H1 (cell line): ENCODE results near the gene MX1. TPM values are rescaled to one million over a fixed set of nuclear protein-coding genes. Genes with fewer than 3 reads are reported as not detected.

Experiments
- CEBPB ChIP-seq: IDR thresholded peaks from 2 replicates; pipeline ENCODE4 v1.6.1; 2012; ENCODE audit warnings: low read depth, low read length
- CREB1 ChIP-seq: IDR thresholded peaks from 2 replicates; pipeline ENCODE4 v1.6.1; 2012; ENCODE audit warnings: inconsistent platforms
- polyA plus RNA-seq, 7 experiments: library from polyadenylated mRNA; depleted of rRNA in 3 of 7; stranded (reverse) in 5 of 7; unstranded in 2 of 7; fragments of >200 nt in 5 of 7; fragments of 200-250 nt in 2 of 7; gene quantifications; 1 replicate in 5 of 7; 2 replicates in 1 of 7; 4 replicates in 1 of 7; pipeline versions ENCODE4 v1.2.1 to v1.2.3, GENCODE V29; 2011 to 2013; ENCODE audit warnings: missing spikeins in 2 of 7, mixed read lengths in 2 of 7
- total RNA-seq: library from RNA; stranded (reverse); fragmentation: NEBNext Ultra II Directional; extraction: Animal tissue kit (Norgen Biotek cat#: 25700); gene quantifications from 2 replicates; pipeline ENCODE4 v1.2.1, GENCODE V29; 2021
- TF ChIP-seq, protein P1 (sequence below): fragments of 300-600 bp; sonication (generic); IDR thresholded peaks from 2 replicates; pipeline ENCODE4 v1.7.1; 2012; ENCODE audit warnings: low read length, moderate library complexity, mild to moderate bottlenecking, inconsistent platforms; ENCODE audit not compliant: insufficient replicate concordance

Gene MX1
- total and polyA plus RNA-seq, 2 of the 8 experiments (the other 6 are each of a cell fraction or from before 2014, with no cell fraction given) = 3.8 to 5.7 TPM

DNA sequence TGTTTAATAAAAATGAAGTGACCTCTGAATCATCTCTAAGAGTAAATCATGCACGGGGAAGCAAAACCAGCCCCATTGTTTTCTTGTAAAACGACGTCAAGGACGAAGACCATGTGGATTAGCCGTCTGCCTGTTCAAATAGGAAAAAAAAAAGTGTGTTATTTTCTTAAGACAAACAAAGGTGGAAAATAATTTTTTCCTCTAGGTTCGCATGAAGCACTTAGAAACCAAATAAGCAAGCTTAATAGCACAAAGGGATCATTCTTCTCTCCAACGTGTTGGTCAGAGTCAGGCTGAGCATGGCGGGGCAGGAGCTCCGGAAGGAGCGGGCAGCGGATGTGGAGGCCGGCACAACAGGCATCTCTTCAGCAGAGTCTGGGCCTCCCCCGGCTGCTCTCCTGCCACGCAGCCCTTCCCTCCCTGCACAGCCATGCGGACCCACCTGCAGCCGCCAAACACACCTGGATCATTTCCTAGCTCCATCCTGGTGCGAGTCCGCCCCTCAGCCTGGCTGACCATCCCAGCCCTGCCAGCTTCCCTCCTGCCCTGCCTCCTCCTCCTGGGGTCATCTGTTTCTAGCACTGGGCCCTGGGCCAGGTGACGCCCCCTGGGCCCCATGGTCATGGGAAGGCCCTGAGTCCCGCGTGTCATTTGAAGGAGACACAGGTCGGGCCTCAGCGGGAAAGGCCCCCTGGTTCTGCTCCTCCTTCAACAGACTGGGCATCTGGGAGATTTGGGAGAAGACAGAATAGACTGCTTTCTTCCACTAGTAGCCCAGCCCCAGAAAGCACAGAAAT, 40.2 kb downstream of the MX1 start (continued):
- TF ChIP-seq CEBPB = no peak
- TF ChIP-seq CREB1 = no peak
- TF ChIP-seq, protein P1, sequence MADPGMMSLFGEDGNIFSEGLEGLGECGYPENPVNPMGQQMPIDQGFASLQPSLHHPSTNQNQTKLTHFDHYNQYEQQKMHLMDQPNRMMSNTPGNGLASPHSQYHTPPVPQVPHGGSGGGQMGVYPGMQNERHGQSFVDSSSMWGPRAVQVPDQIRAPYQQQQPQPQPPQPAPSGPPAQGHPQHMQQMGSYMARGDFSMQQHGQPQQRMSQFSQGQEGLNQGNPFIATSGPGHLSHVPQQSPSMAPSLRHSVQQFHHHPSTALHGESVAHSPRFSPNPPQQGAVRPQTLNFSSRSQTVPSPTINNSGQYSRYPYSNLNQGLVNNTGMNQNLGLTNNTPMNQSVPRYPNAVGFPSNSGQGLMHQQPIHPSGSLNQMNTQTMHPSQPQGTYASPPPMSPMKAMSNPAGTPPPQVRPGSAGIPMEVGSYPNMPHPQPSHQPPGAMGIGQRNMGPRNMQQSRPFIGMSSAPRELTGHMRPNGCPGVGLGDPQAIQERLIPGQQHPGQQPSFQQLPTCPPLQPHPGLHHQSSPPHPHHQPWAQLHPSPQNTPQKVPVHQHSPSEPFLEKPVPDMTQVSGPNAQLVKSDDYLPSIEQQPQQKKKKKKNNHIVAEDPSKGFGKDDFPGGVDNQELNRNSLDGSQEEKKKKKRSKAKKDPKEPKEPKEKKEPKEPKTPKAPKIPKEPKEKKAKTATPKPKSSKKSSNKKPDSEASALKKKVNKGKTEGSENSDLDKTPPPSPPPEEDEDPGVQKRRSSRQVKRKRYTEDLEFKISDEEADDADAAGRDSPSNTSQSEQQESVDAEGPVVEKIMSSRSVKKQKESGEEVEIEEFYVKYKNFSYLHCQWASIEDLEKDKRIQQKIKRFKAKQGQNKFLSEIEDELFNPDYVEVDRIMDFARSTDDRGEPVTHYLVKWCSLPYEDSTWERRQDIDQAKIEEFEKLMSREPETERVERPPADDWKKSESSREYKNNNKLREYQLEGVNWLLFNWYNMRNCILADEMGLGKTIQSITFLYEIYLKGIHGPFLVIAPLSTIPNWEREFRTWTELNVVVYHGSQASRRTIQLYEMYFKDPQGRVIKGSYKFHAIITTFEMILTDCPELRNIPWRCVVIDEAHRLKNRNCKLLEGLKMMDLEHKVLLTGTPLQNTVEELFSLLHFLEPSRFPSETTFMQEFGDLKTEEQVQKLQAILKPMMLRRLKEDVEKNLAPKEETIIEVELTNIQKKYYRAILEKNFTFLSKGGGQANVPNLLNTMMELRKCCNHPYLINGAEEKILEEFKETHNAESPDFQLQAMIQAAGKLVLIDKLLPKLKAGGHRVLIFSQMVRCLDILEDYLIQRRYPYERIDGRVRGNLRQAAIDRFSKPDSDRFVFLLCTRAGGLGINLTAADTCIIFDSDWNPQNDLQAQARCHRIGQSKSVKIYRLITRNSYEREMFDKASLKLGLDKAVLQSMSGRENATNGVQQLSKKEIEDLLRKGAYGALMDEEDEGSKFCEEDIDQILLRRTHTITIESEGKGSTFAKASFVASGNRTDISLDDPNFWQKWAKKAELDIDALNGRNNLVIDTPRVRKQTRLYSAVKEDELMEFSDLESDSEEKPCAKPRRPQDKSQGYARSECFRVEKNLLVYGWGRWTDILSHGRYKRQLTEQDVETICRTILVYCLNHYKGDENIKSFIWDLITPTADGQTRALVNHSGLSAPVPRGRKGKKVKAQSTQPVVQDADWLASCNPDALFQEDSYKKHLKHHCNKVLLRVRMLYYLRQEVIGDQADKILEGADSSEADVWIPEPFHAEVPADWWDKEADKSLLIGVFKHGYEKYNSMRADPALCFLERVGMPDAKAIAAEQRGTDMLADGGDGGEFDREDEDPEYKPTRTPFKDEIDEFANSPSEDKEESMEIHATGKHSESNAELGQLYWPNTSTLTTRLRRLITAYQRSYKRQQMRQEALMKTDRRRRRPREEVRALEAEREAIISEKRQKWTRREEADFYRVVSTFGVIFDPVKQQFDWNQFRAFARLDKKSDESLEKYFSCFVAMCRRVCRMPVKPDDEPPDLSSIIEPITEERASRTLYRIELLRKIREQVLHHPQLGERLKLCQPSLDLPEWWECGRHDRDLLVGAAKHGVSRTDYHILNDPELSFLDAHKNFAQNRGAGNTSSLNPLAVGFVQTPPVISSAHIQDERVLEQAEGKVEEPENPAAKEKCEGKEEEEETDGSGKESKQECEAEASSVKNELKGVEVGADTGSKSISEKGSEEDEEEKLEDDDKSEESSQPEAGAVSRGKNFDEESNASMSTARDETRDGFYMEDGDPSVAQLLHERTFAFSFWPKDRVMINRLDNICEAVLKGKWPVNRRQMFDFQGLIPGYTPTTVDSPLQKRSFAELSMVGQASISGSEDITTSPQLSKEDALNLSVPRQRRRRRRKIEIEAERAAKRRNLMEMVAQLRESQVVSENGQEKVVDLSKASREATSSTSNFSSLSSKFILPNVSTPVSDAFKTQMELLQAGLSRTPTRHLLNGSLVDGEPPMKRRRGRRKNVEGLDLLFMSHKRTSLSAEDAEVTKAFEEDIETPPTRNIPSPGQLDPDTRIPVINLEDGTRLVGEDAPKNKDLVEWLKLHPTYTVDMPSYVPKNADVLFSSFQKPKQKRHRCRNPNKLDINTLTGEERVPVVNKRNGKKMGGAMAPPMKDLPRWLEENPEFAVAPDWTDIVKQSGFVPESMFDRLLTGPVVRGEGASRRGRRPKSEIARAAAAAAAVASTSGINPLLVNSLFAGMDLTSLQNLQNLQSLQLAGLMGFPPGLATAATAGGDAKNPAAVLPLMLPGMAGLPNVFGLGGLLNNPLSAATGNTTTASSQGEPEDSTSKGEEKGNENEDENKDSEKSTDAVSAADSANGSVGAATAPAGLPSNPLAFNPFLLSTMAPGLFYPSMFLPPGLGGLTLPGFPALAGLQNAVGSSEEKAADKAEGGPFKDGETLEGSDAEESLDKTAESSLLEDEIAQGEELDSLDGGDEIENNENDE = no peak
